ENCODE results near the gene PBX1.

The PBX1 gene

DNA sequence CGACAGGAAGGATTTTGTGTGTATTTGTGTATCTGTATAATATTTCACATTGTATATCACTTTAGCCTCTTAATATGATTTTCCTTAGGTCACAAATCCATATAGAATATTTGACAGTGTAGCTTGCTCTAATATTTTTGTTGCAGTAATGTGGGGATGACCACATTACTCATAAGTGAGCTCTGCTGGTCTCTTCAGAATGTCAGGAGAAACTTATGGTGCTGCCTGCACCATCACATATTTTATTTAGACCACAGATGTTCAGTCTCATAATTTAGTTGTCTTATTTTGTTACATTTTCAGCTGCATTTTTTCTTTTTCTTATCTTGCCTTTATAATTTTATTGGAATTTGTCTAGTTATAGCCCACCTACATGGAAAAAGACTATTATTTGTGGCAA is 205.3 kb downstream of the PBX1 start:
- Histone ChIP-seq H3K27me3 (no peaks in the 10 kb centered on the region), H3K9me3 (no peaks in the 10 kb centered on the region), H3K36me3 (no peaks in the 10 kb centered on the region), H3K4me1 (ENCODE audit: control insufficient read depth in 1 of 2, insufficient read depth in 1 of 2, low read depth in 1 of 2, low read length in 1 of 2) (no peaks in the 10 kb centered on the region), H3K4me3 (ENCODE audit: low read depth in 1 of 2, low read length in 1 of 2) (no peak overlapping the region), H3K27ac (no peak overlapping the region)
- TF ChIP-seq, protein P1, sequence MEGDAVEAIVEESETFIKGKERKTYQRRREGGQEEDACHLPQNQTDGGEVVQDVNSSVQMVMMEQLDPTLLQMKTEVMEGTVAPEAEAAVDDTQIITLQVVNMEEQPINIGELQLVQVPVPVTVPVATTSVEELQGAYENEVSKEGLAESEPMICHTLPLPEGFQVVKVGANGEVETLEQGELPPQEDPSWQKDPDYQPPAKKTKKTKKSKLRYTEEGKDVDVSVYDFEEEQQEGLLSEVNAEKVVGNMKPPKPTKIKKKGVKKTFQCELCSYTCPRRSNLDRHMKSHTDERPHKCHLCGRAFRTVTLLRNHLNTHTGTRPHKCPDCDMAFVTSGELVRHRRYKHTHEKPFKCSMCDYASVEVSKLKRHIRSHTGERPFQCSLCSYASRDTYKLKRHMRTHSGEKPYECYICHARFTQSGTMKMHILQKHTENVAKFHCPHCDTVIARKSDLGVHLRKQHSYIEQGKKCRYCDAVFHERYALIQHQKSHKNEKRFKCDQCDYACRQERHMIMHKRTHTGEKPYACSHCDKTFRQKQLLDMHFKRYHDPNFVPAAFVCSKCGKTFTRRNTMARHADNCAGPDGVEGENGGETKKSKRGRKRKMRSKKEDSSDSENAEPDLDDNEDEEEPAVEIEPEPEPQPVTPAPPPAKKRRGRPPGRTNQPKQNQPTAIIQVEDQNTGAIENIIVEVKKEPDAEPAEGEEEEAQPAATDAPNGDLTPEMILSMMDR (IDR thresholded peaks at IDR 0.05), result no peak

DNA sequence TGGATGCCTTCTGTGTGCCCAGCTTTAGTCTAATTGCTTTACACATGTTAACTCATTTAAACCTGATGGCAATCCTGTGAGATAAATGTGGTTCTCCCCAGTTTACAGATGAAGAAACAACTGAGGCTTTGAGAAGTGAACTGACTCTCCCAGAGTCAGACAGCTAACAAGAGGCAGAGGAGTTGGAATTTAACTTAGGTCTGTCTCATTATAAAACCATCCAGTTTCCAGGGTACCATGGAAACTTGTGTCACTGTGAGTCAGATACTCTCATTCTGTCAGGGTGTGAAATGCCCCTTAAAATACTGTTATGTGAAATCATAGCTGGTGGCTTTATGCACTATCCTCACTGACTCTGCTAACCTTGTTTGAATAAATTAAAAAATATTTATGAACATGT is 206.6 kb downstream of the PBX1 start:
- H3K27me3 ChIP-seq, result no peaks in the 10 kb centered on the region
- H3K4me3 ChIP-seq (ENCODE audit: low read depth in 1 of 2, low read length in 1 of 2), result no peak overlapping the region
- H3K36me3 ChIP-seq, result no peaks in the 10 kb centered on the region
- TF ChIP-seq, protein P1 (IDR thresholded peaks at IDR 0.05), result no peak
- H3K27ac ChIP-seq, result no peak overlapping the region
- H3K4me1 ChIP-seq (ENCODE audit: control insufficient read depth in 1 of 2, insufficient read depth in 1 of 2, low read depth in 1 of 2, low read length in 1 of 2), result no peaks in the 10 kb centered on the region
- H3K9me3 ChIP-seq, result no peaks in the 10 kb centered on the region

DNA sequence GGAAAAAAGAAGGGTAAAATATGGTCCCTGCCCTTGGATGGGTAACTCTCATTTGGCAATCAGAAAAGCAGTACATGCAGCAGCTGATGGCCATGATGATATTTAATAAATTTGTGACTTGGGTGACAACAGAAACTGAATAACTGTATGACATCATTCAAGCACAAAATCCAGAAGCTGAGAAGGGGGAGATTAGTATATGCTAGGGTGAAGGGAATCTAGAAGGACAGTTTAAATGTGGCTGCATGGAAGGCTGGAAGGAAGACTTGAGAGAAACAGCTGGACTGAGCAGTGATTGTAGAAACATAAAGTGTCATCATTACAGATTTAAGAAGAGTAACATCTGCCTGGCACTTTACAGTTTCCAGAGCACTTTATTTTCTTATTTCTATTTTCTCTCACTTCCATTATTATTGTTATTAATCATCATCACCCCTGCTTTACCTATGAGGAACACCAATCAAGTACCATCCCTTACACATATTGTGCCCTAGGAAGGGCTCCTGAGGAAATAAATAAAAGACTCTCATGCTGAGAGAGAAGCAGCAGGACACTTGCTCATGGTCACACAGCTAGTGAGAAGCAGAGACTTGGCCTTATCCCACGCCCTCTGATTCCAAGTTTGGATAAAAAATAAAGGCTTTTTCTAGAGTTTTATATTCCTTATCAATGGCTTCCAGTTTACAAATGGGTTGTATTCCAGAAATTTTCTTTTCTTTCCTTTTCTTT is 207.2 kb downstream of the PBX1 start:
- TF ChIP-seq, protein P1 (IDR thresholded peaks at IDR 0.05), result no peak
- H3K9me3 ChIP-seq, result no peaks in the 10 kb centered on the region
- H3K27ac ChIP-seq, result no peak overlapping the region
- H3K4me1 ChIP-seq (ENCODE audit: control insufficient read depth in 1 of 2, insufficient read depth in 1 of 2, low read depth in 1 of 2, low read length in 1 of 2), result no peaks in the 10 kb centered on the region
- no peaks in the 10 kb centered on the region for H3K36me3 ChIP-seq
- H3K27me3 ChIP-seq, result no peaks in the 10 kb centered on the region
- H3K4me3 ChIP-seq (ENCODE audit: low read depth in 1 of 2, low read length in 1 of 2), result no peak overlapping the region

DNA sequence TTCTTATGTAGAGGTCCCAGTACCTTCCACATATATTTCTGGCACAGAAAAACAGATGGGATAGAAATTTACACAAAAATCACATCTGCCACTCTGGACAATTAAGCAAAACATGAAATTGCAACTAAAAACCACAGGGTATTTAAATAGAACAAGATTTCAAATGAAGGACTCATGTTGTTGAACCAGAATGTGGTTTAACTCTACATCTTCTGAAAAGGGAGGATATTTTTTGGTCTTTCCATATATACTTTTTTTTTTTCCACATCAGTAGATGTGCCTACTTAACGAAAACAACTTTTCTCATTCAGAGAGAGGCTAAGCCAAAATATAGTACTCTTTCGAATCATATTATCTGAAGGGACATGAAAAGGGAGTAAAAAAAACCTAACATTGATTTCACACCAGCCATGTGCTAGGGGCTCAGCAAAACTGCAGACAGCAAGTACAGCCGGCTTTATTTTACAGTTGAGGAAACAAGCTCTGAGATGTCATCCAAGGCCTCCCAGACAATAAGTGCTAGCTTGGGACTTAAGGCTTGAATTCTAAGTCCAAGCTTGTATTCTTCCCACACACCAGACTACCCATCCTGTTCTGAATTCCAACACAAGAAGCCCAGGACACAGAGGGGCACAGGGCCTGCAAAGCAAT is 208.9 kb downstream of the PBX1 start:
- Histone ChIP-seq H3K36me3 (no peaks in the 10 kb centered on the region), H3K27ac (no peak overlapping the region), H3K4me1 (ENCODE audit: control insufficient read depth in 1 of 2, insufficient read depth in 1 of 2, low read depth in 1 of 2, low read length in 1 of 2) (no peaks in the 10 kb centered on the region), H3K4me3 (ENCODE audit: low read depth in 1 of 2, low read length in 1 of 2) (no peak overlapping the region), H3K9me3 (no peaks in the 10 kb centered on the region), H3K27me3 (no peaks in the 10 kb centered on the region)
- TF ChIP-seq, protein P1 (IDR thresholded peaks at IDR 0.05), result no peak

DNA sequence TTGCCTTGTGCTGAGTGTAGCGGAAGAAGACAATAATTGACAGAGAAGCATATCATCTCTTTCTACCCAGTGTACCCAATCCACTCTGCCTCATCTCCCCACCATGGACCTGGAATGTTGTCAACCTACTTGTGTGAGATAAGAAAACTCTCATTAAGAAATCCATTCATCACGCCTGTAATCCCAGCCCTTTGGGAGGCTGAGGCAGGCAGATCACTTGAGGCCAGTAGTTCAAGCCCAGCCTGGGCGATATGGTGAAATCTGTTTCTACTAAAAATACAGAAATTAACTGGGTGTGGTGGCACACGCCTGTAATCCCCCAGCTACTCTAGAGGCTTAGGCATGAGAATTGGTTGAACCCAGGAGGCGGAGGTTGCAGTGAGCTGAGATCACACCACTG is 209.6 kb downstream of the PBX1 start:
- TF ChIP-seq, protein P1 (IDR thresholded peaks at IDR 0.05), result no peak
- Histone ChIP-seq H3K9me3 (no peaks in the 10 kb centered on the region), H3K36me3 (no peaks in the 10 kb centered on the region), H3K4me3 (ENCODE audit: low read depth in 1 of 2, low read length in 1 of 2) (no peak overlapping the region), H3K4me1 (ENCODE audit: control insufficient read depth in 1 of 2, insufficient read depth in 1 of 2, low read depth in 1 of 2, low read length in 1 of 2) (no peaks in the 10 kb centered on the region), H3K27me3 (no peaks in the 10 kb centered on the region), H3K27ac (no peak overlapping the region)

All from neutrophil (primary cell).